HG02642 (cell line): ENCODE results near the gene TNS1.
A peak's percentile ranks its signal among the peaks of the same experiment; 100 is the strongest.
"Not testable (repeated sequence)": the region's sequence is repeated elsewhere in the genome, so short reads cannot be mapped to it uniquely, and the experiment has no call there.

Source experiments
- ATAC-seq: cut with Tn5 transposase; IDR thresholded peaks from one replicate; pipeline ENCODE4 v1.9.1; 2021; ENCODE audit warnings: mild to moderate bottlenecking; ENCODE audit not compliant: unreplicated experiment, poor library complexity

The TNS1 gene

GRCh38 chr2:217794133-217794986, 208.4 kb downstream of the TNS1 start:
- no peak for ATAC-seq

DNA sequence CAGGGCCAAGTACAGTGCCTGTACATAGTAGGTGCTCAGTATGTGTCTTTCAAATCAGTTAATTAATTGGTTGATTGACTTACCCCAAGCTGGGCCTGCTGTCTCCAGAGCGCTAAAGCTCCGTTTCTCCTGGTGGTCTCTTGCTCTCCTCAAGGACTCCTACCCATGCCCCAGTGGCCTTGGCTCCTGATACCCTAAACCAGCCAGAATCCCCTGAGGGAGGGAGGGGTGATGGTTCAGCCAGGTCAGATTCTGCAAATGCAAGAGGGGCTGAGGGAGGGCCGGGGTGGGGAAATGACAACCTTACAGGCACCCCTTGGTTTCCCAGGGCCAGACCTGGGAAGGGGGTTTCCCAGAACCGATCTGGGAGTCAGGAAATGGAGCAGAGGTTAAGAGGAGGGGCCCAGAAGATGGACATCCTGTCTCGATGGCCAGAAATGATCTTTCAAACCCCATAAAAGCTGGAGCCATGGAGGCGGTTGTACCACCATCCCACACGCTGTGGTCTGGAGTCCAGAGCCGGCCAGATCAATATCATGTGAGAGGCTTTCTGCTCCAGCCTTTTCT, 209.1 kb downstream of the TNS1 start:
- no peak for ATAC-seq

GRCh38 chr2:217792626-217793527, 209.9 kb downstream of the TNS1 start:
- no peak for ATAC-seq

- ATAC-seq = no peak
Observed at GRCh38 chr2:217791551-217791950, 211.2 kb downstream of the TNS1 start.

DNA sequence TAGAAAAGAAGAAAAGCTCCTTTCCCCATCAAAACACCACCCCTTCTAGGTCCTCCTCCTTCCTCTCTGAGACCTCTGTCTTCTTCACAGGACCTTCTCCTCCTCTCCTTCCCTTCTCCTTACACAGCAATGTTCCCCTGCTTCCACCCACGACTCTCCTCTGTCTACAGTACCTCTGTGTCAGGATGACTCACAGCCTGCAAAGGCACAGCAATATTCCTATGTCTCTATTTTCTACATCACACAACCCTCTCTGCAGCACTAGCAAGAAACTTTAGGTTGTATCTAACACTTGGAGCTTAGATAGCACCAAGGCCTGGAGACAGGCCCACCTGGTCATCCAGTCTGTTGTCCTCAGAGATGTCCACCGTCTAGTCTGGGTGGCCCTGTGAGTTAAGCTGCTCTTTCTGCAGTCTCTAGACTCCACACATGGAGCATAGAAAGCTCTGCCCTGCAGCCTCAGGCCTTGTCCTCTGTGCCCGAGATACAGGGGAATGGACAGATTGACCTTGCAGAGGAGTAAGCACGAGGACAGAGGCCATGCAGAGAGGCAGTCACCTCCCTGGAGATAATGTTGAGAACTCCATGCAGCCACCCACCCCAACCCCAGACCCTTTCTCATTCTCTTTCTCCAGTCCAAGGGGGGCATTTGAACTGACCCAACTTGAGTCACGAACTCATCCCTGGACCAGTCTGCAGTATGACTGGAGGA, 212.0 kb downstream of the TNS1 start:
- no peak for ATAC-seq

- ATAC-seq = no peak
Observed at GRCh38 chr2:217790195-217790594, 212.6 kb downstream of the TNS1 start.

DNA sequence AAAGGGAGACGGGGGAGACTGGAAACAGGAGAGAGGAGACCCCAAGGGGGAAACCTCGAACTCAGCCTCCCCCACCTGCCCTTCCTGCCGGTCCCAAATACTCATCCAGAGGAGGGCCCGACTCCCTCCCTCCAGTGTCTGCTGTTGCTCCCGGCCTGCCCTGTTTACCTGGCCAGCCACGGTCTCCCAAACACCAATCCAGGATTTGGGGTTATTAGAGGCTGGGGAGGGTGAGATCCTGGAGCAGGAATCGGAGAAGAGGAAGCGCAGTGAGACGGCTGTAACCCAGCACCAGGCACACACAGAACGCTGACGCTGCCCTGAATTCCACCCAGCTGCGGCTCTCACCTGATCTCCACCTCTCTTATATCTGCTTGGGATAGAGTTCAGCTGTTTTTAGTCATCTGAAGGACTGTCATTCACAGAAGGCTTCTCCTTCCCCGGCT, 213.0 kb downstream of the TNS1 start:
- ATAC-seq = no peak

- peak; percentile 41 for ATAC-seq
Observed at GRCh38 chr2:217789003-217789735, 213.6 kb downstream of the TNS1 start.

GRCh38 chr2:217788669-217789002, 214.2 kb downstream of the TNS1 start:
- ATAC-seq = no peak

DNA sequence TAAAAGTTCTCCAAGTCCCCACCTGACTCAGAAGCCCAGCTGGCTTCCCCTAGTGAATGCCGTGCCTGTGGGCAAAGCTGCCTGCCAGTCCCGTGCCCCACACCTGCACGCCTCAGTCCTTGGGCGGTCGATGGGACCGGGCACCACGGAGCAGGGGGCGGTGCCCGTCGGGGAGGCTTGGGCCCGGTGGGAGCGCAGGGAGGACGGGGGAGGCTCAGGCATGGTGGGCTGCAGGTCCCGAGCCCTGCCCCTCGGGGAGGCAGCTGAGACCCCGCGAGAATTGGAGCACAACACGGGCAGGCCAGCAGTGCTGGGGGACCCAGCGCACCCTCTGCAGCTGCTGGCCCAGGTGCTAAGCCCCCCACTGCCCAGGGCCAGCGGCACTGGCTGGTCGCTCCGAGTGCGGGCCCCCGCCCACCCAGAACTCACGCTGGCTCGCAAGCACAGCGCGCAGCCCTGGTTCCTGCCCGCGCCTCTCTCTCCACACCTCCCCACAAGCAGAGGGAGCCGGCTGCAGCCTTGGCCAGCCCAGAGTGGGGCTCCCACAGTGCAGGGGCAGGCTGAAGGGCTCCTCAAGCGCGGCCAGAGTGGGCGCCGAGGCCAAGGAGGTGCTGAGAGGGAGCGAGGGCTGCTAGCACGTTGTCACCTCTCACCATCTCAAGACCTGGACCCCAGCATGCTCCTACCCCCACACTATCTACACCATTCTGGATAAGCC, 215.5 kb downstream of the TNS1 start:
- no peak for ATAC-seq

- ATAC-seq = not testable (repeated sequence)
Observed at GRCh38 chr2:217786560-217786959, 216.2 kb downstream of the TNS1 start.

DNA sequence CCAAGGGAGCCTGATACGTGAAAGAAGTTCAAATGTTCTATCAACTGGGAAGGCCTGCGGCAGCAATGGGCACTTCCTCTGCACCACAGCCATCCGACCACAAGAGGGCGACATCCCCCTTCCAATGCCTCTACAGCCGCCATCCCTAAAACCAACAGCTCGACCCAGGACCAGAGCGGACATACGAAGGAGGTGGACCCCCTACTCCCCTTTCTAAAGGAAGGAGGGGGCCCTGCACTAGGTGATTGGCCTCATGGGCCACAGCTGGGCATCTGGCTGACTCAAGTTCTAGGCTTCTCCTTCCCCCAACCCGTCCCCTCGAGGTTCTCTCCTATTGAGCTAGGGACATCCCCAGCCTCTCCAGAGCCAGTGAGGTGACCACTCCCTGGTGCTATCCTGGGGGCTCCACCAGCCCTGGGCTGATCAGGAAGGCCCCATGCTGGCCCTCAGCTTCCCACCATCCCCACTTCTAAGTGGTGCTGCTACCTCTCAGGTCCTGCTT, 217.2 kb downstream of the TNS1 start:
- ATAC-seq = peak; percentile 72

DNA sequence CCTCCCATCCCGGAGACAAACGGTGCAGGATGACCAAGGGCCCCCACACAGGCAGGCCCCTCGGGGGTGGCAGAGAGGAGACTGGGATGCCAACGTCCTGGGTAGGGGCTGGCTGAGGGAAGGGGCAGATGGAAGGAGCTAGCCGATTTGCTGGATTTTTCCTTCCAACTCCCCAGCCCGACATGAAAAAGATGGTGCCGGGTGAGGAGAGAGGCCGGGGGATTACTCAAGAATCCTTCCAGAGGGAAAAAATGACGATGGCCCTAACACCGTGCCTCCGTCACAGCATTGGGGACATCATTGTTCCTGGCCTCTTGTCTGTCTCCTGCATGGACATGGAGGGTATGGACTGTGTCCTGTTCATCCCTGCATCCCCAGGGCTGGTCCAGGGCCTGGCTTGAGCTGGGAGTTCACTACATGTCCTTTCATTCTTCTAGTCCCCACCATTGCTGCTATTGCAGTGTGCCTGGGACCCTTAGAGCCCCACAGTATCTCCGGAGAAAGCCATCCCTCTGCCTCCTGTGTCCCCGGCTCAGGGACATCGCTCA, 217.7 kb downstream of the TNS1 start:
- peak; percentile 14 for ATAC-seq

- ATAC-seq = no peak
Observed at GRCh38 chr2:217783243-217783642, 219.6 kb downstream of the TNS1 start.

DNA sequence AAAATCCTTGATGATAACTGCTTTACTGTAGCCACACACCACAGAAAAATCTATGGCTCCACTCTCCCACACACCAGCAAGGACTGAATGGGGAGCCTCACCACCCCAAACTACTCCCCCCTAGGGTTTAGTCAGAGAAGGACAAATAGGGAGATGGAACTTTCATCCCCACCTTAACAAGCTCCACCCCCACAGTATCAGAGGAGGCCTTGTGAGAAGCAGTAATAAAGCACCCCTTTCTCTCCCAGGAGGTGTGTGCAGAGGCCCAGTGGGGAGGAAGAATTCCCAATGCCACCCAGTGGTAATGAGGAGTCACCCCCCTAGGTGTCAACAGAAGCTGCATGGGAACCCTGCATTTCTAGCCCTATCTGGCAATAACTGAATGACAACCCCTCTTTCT, 224.9 kb downstream of the TNS1 start:
- ATAC-seq = no peak

DNA sequence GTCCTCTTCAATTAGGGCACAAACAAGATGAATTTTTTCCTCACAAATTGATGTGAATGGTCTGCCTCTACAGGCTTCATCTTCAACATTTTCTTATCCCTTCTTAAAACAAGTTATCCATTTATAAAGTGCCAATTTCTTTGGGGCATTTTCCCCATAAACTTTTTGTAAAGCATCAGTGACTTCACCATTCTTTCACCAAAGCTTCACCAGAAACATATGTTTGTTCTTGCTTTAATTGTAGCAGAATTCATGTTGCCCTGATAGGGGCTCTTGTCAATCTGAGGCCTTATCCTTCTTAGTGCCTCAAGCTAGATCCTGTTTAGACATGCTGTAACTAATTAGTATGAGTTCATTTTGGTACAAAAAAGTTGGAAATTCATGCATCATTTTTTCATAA, 226.2 kb downstream of the TNS1 start:
- ATAC-seq = no peak

DNA sequence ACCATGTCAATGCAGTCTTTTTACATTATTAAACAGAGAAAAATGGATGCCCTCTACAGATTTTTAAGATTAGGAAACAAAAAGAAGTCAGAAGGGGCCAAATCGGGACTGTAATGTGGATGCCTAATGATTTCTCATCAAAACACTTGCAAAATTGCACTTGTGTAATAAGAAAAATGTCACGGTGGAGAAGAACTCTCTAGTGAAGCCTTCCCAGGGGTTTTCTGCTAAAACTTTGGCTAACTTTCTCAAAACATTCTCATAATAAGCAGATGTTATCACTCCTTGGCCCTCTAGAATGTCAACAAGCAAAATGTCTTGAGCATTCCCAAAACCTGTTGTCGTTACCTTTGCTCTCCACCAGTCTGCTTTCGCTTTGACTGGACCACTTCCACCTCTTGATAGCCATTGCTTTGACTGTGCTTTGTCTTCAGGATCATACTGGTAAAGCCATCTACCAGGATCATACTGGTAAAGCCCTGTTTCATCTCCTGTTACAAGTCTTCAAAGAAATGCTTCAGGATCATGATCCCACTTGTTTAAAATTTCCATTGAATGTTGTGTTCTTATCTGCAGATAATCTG, 226.8 kb downstream of the TNS1 start:
- ATAC-seq = no peak

DNA sequence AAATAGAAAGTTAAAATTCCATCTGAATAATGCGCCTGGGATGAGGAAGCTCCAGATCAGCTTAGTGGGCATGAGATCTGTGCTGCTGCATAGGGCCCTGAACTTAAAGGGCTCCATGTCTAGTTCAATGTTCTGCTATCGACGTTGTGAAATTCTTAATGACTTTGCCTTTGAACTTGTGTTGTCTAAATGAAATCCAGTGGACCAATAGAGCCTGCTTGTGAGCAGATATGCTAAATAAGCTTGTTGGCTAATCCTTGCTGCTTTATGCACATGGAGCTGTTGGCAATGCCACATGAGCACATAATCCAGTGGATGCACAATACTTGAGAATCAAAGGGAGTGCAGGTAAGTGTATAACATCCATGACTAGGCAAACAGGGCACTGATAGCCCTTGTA, 228.6 kb downstream of the TNS1 start:
- no peak for ATAC-seq
